Endothelial cell of hepatic sinusoid (primary cell): ENCODE measurements around the gene STK16.
"Not testable (repeated sequence)": the region's sequence is repeated elsewhere in the genome, so short reads cannot be mapped to it uniquely, and the experiment has no call there.

Experiments used
- in situ Hi-C: cut with HindIII; loops from 2 replicates; pipeline ENCODE4 v1.10.0; 2017; ENCODE audit warnings: low sequenced_read_pairs

STK16 gene

GRCh38 chr2:219245148-219245898, at the start of gene STK16, which contains the start of gene GLB1L:
TSS of gene STK16 (plus strand) at chr2:219245479. CDS start at chr2:219246000, 521 bp downstream.
TSS of gene GLB1L (minus strand) at chr2:219245444. CDS start at chr2:219243573, 1,871 bp downstream.
- in situ Hi-C loops, result loop anchor here (5.0 kb wide), 1 partner anchor 52 kb away; no protein-coding TSS in a partner anchor

DNA sequence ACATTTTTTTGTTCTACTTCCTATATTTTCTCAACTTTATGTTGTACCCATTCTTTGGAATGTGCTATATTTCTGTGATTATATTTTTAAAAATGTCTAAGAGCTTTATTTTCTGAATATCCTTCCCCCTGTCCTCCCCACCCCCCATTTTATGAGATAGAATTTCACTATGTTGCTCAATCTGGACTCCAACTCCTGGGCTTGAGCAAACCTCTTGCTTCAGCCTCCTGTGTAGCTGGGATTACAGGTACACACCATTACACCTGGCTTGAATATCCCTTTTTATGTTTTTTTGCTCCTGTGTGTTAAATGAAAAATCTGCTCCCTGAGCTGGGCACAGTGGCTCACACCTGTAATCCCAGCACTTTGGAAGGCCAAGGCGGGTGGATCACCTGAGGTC, 47.9 kb upstream of the STK16 start:
- in situ Hi-C loops, result no loop called here

DNA sequence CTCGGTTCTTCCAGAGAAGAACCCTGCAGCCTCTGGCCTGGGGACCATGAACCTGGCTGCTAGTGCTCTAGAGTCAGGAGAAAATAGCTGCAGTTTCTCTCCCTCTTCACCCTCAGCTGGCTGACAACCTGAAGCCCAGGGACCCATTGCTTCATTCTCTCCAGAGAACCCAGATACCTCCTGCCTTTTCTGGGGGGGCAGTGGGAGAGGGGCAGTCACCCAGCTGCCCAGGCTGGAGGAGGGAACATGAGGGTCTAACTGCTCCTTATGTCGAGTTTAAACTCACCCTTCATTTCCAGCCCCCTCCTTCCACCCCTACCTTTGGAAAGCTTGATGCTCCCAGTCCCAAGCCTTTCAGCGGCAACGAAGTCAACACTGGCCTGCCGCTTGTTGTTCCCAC, 46.3 kb upstream of the STK16 start:
- in situ Hi-C loops, result no loop called here

- in situ Hi-C loops, result no loop called here
Observed at GRCh38 chr2:219199470-219200211, 45.6 kb upstream of the STK16 start.

DNA sequence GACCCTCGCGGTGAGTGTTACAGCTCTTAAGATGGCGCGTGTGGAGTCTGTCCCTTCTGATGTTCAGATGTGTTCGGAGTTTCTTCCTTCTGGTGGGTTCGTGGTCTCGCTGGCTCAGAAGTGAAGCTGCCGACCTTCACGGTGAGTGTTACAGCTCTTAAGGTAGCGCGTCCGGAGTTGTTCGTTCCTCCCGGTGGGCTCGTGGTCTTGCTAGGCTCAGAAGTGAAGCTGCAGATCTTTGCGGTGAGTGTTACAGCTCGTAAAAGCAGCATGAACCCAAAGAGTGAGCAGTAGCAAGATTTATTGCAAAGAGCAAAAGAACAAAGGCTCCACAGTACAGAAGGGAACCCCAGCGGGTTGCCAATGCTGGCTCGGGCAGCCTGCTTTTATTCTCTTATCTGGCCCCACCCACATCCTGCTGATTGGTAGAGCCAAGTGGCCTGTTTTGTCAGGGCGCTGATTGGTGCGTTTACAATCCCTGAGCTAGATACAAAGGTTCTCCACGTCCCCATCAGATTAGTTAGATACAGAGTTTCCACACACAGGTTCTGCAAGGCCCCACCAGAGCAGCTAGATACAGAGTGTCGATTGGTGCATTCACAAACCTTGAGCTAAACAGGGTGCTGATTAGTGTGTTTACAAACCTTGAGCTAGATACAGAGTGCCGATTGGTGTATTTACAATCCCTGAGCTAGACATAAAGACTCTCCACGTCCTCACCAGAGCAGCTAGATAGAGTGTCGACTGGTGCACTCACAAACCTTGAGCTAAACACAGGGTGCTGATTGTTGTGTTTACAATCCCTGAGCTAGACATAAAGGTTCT, 44.6 kb upstream of the STK16 start:
- in situ Hi-C loops, result not testable (repeated sequence)

GRCh38 chr2:219201331-219201730, 43.9 kb upstream of the STK16 start:
- in situ Hi-C loops, result not testable (repeated sequence)

DNA sequence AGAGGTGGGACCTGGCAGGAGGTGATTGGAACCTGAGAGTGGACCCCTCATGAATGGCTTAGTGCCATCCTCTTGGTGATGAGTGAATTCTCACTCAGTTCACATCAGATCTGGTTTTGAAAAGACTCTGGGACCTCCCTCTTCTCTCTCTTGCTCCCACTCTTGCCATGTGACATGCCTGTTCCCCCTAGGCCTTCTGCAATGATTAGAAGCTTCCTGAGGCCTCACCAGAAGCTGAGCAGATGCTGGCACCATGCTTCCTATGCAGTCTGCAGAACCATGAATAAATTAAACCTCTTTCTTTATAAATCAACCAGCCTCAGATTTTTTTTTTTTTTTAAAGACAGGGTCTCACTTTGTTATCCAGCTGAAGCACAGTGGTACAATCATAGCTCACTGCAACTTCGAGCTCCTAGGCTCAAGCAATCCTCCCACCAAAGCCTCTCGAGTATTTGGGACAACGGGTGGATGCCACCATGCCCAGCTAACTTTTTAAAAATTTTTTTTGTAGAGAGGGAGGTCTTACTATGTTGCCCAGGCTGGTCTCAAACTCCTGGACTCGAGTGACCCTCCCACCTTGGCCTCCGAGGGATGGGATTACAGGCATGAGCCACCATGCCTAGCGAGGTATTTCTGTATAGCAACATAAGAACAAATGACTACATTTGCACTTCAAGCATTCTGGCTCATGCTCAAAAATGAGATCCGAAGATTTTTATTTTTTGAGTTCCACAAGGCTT, 40.7 kb upstream of the STK16 start:
- in situ Hi-C loops, result no loop called here

- in situ Hi-C loops, result no loop called here
Observed at GRCh38 chr2:219205165-219205538, 40.1 kb upstream of the STK16 start.

GRCh38 chr2:219205981-219206327, 39.3 kb upstream of the STK16 start:
- in situ Hi-C loops, result no loop called here

GRCh38 chr2:219206328-219207133, 38.7 kb upstream of the STK16 start, which contains the start of gene ZFAND2B:
TSS of gene ZFAND2B (plus strand) at chr2:219206782. CDS start at chr2:219206988, 206 bp downstream.
- in situ Hi-C loops, result no loop called here

- in situ Hi-C loops, result no loop called here
Observed at GRCh38 chr2:219207134-219207883, 38.0 kb upstream of the STK16 start.

DNA sequence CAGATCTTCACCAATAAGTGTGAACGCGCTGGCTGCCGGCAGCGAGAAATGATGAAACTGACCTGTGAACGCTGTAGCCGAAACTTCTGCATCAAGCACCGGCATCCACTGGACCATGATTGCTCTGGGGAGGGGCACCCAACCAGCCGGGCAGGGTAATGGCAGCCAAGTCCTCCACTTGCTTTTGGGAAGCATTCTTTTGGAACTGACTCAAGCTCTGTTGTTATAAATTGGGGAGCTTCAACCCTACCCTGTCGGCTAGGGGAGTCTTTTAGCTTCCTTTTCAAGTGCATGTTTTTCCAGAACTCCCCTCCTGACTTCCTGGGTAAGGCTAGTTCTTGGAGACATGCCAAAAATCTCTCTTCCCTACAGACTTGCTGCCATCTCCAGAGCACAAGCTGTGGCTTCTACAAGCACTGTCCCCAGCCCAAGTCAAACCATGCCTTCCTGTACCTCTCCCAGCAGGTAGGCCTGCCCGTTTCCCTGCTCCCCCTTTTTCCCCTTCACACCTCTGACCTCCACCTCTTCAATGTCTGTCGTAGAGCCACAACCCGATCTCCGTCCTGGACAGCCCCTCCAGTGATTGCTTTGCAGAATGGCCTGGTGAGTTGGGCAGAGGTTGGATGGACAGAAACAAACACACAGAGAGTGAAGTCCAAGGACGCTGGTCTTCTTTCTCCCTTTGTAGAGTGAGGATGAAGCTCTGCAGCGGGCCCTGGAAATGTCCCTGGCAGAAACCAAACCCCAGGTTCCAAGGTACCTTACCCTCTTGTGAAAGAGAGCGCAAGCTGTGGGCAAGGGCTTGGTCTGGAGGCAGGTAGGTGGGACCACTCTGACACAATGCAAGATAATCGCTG, 37.2 kb upstream of the STK16 start:
- in situ Hi-C loops, result no loop called here

- in situ Hi-C loops, result no loop called here
Observed at GRCh38 chr2:219209236-219210195, 35.8 kb upstream of the STK16 start.

- in situ Hi-C loops, result no loop called here
Observed at GRCh38 chr2:219210196-219210885, 34.9 kb upstream of the STK16 start.

- in situ Hi-C loops, result no loop called here
Observed at GRCh38 chr2:219210886-219211362, 34.4 kb upstream of the STK16 start.

DNA sequence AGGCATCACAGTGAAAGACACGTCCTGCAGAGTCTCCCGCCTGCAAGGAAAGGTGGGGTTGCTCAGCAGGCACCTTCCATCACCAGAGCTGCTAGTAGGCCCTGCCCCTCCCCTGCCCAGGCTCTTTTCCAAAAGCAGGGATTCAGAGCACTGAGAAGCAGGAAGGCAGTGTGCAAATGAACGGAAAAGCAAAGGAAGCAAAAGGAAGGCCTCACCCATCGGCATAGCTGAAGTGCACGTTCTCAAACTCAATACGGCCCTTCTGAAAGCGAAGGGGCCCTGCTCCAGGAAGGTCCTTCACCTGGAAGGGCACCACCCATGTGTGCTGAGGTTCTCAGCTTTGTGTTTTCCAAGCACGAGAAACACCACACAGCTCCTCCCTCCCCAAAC, 32.3 kb upstream of the STK16 start:
- in situ Hi-C loops, result no loop called here
